ENCODE data around the gene CCT7.

DNA sequence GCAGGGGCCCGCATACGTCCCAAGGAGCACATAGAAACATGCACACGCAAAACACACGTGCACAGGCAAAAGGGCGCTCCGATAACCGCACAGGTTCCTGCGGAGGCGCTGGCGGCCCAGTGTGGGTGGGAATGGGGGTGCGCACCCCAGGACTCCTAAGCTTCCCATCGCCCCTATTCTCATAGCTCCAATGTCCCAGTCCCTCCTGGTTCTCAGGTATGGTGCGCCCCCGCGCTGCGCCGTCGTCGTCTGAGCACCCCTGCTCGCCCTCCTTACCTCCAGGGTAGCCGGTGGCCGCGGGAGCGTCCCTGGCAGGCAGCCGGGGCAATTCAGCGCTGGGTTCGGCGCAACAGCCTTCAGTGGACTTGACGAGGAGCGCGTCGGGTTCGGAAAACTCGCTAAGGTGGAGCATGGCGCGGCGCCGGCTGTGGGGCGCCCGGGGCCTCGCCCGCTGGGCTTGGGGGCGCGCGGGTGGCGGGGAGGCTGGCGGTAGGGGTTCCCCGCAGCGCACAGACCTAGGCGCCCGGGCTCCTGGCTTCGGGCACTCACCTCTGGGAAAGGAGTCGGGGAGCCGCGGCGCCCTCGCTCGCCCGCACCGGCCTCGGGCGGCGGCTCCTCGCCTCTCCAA is 58.9 kb downstream of the CCT7 start:
- TF ChIP-seq JUN (CRISPR knock-in tag; IDR thresholded peaks at IDR 0.05) (no peak), GABPB1 (CRISPR knock-in tag; IDR thresholded peaks at IDR 0.05) (no peak)
- TF ChIP-seq, protein P1, sequence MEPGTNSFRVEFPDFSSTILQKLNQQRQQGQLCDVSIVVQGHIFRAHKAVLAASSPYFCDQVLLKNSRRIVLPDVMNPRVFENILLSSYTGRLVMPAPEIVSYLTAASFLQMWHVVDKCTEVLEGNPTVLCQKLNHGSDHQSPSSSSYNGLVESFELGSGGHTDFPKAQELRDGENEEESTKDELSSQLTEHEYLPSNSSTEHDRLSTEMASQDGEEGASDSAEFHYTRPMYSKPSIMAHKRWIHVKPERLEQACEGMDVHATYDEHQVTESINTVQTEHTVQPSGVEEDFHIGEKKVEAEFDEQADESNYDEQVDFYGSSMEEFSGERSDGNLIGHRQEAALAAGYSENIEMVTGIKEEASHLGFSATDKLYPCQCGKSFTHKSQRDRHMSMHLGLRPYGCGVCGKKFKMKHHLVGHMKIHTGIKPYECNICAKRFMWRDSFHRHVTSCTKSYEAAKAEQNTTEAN (CRISPR knock-in tag; IDR thresholded peaks at IDR 0.05), result no peak

Measured in WTC11 (cell line).